Activated CD4-positive, alpha-beta T cell treated with anti-CD3 and anti-CD28 coated beads for 48 hours (primary cell): ENCODE results near the gene CDYL2.
A peak's percentile ranks its signal among the peaks of the same experiment; 100 is the strongest.
"Not testable (repeated sequence)": the region's sequence is repeated elsewhere in the genome, so short reads cannot be mapped to it uniquely, and the experiment has no call there.

ENCODE experiments used
- DNase-seq: peaks from one replicate; pipeline ENCODE4 v3.0.0-alpha.2; 2020

The CDYL2 gene, protein sequence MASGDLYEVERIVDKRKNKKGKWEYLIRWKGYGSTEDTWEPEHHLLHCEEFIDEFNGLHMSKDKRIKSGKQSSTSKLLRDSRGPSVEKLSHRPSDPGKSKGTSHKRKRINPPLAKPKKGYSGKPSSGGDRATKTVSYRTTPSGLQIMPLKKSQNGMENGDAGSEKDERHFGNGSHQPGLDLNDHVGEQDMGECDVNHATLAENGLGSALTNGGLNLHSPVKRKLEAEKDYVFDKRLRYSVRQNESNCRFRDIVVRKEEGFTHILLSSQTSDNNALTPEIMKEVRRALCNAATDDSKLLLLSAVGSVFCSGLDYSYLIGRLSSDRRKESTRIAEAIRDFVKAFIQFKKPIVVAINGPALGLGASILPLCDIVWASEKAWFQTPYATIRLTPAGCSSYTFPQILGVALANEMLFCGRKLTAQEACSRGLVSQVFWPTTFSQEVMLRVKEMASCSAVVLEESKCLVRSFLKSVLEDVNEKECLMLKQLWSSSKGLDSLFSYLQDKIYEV

DNA sequence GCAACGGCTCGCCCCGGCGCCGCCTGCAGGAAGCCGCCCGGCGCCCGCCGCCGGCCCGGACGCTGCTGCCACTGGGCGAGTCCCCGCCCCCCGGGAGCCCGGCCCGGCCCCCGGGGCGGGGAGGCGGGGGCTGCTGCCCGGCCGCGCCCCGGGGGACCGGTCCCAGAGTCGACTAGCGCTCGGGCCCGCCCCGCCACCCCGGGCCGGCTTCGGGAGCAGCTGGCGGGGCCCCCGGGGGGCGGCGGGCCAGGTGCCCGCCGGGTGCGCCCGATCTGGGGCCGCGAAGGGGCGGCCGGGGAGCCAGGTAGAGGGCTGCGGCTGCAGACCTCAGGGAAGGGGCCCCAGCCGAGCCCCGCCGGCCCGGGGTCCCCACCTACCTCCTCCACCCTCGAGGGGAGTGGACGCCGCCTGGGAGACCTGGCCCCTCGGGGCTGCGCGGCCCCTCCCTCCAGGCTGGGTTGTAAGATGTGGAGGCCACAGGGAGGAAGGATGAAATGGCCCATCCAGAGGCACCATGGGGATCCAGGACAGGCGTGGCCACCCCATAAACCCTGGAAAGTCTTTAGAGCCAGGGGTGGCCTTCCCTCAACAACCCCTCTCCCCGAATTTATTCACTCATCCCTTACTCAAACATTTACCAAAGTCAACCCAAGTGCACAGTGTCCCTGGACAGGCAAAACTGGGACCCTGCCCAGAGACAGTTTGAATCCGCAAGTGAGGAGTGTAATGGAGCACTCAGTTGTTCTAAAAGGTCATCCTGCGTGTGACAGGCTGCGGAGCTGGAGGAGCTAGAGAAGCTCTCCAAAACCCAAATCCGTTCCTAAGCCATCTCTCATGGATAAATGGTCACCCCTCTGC lies at the start of gene CDYL2:
TSS of gene CDYL2 (minus strand) at position 73 of the 858 bp plus-strand sequence. CDS start 425 bp downstream, outside the sequence.
- DNase-seq = peak; percentile 45

DNA sequence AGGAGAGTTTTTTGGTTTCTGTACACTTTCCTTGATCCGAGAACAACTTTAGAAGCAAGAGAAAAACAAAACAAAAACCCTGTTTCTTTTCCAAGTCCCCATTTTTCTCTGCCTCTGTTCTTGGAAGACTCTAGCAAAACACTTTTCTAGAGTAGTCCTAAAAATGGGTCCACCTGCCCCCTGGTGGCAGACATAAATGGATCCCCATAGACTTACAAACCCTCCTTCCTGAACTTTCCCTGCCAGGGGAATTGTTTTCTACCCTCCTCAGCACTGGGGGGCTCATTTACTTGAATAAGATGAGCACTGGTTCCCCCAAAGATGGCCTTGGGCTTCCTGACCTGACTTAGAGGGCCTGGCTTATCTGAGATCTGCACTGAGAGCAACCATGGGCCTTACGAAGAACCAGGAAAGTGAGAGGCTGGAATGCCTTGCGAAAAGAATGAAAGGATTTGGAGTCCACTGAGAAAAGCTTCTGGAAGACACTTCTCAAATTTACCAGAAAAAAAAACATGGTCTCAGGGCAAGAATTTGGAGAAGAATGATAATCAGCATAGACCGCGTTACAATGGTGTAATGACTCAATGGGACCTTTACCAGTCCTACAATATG lies 48.0 kb upstream of the CDYL2 start:
- DNase-seq = peak; percentile 46

DNA sequence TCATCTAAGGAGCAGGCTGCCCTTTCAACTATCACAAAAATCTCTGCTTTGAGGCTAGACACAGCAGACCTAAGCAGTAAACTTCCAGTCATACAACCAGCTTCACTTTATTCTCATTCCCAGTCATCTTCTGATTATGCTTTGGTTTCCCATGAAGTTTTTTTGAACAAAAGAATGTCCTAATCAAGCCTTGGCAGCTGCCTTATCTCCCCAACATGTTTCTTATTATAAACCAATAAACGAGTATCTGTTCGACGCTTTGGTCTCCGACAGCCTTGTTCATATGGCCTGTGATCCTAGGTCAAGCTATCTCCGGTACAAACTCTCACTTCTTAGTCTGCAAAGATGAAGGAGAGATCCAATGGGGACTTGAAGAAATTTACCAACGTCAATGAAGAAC lies 47.4 kb upstream of the CDYL2 start:
- DNase-seq = no peak

DNA sequence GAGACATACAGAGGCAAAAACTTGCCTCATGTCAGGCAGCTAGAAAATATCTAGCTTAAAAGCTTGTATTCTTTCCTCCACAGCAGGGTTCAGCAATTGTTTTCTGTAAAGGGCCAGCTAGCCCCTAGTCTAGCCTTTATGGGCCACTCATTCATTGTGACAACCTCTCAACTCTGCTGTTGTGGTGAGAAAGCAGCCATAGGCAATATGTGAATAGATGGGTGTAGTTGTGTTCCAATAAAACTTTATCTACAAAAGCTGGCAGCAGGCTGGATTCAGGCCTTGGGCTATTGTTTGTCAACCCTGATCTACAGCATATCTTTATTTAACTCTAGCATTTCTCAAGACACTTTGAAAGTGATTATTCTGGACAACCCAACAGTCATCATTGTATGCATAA lies 46.4 kb upstream of the CDYL2 start:
- DNase-seq = no peak

DNA sequence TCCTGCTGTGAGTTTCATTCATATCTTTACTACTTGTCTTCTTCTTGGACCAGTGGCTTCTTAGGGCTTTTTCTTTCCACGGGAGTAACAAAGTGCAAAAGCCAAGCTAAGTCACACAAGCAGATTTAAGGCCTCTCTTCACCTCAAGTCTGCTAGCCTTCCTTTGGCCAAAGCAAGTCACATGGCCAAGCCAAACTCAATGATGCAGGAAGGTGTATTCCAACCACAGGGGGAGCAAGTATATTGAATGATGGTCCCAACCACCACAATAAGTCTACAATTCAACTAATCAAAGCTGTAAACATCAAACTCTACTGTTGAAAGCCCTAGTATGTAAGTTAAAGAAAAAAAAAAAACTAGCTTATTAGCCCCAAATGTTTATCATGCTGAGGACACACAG lies 44.5 kb upstream of the CDYL2 start:
- DNase-seq = no peak

DNA sequence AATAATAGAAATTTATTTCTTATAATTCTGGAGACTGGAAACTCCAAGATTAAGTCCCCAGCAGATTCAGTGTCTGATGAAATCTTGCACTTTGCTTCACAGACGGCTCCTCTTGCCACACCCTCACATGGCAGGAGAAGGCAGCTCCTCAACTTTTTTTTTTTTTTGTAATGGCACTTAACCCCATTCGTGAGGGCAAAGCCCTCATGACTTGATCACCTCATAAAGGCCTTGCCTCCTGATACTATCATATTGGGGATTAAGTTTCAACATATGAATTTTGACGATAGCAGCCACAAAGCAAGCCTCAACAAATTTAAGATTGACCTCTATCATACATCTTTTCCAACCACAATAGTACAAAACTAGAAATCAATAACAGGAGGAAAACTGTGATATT lies 42.3 kb upstream of the CDYL2 start:
- DNase-seq = no peak

DNA sequence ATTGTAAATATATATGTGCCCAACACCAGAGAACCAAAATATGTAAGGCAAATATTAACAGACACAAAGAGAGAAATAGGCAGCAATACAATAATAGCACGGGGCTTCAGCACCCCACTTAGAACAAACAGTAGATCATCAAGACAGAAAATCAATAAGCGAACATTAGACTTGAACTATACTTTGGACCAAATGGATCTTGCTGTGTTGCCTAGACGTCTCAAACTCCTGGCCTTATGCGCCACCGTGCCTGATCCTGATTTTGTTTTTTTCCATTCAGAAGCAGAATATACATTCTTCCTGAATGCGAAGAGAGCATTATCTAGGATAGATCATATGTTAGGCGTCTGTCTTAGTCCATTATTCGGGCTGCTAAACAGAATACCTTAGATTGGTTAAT lies 41.9 kb upstream of the CDYL2 start:
- DNase-seq = no peak

DNA sequence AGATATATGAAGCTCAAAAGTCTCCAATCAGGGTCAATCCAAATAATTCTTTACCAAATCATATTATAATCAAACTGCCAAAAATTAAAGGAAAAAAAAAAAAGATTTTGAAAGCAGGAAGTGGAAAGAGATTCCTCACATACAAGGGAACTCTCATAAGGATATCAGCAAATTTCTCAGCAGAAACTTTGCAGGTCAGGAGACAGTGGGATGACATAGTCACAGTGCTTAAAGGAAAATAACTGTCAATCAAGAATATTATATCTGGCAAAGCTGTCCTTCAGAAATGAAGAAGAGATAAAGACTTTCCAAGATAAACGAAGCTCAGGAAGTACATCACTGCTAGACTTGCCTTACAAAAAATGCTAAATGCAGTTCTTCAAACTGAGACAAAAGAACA lies 40.0 kb upstream of the CDYL2 start:
- DNase-seq = no peak

DNA sequence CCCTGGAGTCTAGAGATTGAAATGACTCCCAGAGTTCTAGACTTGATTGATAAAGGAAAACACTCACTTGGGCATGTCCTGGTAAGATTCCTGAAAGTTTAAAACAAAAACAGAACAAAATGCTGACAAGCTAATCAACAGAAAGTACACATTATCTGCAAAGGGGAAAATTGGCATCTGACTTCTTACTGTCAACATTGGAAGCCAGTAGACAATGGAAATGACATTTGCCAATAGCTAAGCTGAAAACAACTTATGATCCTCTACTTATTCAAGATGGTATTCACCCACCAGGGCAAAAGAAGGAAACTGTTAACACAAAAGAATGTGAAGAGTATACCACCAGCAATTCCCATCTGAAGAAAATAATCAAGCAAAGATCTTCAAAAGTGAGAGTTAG lies 36.8 kb upstream of the CDYL2 start:
- DNase-seq = no peak

DNA sequence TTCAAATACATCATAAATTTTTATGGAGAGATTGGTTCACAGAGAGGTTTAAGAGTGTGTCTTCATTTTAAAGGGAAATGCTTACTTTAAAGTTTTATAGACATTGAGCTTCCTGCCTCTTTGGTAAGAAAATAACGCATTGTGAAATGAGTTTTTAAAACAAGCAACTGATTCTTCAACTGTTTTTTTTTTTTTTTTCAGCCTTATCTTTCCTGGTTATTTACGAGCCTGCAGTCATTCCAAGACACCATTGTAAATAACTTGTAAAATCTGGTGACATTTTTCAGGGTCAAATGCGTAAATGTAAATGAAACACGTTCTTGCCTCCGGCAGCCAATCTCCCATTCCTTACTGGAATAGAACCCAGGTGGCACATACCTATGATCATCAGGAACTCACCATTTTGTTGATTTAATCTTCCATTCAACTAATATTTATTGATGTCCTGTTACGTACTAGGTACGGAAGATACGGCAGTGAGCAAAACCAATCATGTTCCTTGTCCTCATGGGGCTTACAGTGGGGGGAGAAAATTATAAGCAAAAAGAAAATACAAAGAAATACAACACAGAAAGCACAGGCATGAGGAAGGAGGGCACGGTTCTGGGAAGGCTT lies 33.2 kb upstream of the CDYL2 start:
- no peak for DNase-seq

DNA sequence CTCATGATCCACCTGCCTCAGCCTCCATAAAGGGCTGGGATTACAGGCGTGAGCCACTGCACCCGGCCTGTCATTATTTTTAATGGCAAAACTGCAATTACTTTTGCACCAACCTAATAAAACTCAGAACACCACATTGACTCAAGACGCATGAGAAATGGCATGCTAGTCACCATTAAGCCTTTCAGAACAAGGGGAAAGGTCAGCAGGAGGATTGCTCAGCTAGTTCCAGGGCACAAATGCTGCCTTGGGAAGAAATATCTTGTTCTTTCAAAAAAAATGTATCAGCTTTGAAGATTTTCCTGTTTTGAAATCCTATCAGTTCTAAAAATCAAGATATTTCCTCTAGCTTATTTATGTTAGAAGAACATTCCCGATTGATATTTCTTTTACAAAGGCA lies 32.4 kb upstream of the CDYL2 start:
- no peak for DNase-seq

DNA sequence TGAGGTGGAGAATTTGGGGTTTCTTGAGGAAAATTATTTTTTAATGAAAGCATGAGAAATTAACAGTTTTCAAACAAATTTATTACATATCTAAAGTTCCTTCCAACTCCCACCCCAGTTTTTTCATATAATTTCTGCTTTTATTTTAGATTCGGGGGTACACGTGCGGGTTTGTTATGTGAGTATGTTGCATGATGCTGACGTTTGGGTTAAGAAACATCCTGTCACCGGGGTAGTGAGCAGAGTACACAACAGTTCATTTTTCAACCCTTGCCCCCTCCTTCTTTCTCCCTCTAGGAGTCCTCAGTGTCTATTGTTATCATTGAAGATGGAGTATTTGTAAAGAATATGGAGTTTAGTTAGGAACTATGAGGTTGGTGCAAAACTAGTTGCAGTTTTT lies 31.8 kb upstream of the CDYL2 start:
- no peak for DNase-seq

DNA sequence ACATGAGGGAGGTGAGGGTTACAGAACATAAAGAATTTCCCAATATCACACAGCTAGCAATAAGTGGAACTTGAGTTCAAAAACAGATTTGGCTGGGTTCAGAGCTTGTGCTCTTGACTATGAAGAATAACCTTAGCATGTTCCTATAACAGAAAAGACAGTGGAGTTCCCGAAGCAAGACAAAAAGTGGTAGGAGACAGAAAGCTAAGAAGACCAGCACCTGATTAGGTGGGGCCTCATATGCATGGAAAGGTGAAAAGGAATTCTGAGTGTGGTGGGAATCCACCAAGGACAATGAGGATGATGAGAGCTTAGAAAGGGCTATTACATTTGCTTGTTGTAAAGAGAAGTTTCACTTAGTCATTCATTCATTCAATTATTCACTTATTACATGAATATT lies 26.6 kb upstream of the CDYL2 start:
- DNase-seq = no peak

DNA sequence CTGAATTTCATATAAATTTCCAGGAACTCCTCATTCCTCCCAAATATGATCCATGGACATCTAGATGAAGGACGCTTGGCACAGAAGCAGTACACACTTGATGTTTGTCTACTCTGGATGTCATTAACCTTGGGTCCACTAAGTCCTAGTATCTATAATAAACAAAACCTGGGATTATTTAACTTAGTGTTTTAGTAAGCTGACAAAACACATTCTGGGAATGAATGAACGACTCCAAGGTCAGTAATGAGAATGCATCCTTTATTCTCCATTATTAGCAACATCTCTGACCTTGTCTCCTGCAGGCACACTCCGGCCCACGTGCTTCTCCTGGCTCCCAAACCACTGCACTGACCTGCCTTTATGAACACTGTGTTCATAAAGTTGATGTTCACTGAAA lies 24.1 kb upstream of the CDYL2 start:
- no peak for DNase-seq

DNA sequence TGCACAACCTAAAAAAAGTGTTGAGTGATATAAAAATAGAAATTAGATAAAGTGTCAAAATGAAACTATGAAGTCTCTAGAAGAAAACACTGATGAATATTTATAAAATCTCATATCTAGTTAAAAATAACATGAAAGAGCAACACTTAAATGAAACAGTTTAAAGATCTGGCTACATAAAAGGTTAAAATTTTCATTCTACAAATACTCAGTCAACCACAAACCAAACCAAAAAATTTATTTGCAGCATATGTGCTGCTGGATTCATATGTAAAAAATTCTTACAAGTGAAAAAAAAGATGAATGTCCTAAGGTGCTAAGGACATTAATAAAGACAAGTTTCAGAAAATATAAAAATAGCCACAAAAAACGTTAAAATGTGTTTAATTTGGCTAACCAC lies 22.6 kb upstream of the CDYL2 start:
- no peak for DNase-seq

DNA sequence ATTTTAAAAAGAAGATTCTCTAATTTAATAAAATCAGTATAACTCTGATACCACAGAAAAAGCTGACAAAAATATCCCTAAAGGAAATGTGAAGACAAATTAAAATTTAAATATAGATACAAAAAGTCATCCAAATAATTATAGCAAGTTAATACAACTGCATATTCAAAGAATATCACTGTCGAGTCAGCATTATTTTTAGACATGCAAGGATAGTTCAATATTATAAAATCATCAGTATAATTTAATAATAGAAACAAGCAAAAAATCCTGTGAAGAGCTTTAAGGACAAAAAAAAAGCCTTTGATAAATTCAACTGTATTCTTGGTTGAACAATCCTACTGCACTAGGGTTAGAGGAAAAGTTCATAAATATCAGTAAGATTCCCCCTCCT lies 21.0 kb upstream of the CDYL2 start:
- no peak for DNase-seq

DNA sequence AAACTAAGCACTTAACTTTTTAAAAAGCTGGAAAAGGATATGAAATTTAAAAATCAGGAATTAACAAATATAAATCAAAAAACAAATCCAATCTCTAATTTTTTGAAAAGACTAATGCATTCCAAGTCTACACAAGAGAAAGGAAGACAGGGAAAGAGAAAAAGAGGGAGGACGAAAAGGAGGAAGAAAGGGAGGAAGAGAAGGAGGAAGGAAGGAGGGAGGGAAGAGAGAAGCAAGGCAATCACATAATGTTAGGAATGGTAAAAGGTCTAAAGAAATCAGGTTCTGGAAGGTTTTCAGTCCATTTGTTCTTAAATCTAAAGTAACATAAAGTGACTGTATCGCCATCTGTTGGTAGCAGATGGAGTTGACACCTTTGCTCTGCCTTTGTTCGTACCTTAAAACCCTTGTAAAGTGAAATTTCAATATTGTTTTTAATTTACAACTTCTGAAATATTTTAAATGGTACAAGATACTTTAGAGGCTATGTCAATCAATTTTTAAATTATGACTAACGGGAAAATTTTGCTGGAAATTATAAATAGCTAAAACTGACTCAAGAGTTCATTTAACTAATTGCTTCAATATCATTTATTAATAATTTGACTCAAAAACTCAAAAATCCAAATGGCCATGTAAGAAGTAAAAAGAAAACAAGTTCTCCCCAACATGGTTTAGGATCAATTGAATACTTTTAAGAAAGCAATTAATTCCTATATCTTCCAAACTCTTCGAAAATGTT lies 20.4 kb upstream of the CDYL2 start:
- peak; percentile 56 for DNase-seq

DNA sequence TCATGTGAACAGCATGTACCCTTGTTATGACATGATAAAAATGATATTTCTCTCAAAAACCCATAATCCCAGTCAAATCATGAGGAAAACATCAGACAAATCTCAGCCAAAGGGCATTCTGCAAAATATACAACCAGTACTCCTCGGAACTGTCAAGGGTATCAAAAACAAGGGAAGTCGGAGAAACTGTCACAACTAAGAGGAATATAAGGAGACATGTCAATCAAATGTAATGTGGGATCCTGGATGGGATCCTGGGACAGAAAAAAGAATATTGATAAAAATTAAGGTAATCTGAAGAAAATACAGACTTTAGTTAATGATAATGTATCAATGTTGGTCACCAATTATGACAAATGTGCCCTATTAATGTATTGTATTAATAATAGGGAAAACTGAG lies 15.6 kb upstream of the CDYL2 start:
- no peak for DNase-seq

DNA sequence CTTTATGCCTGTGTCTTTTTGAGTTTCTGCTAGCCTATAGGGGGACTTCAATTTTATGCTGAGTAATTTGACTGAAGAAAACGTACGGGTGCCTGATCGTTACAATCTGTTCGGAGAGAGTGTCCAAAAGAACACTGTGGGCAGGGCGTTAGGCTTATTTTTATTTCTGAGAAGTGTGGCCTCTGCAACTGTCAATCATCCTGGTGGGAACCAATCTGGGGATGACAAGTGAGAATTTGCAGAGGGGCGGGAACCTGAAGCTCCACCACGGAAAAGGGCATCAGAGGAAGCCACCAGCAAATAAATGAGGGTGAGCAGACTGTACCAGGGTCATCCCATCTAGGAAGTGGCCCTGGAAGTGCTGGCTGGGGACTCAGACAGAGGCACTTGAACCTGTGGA lies 12.0 kb upstream of the CDYL2 start:
- DNase-seq = no peak

DNA sequence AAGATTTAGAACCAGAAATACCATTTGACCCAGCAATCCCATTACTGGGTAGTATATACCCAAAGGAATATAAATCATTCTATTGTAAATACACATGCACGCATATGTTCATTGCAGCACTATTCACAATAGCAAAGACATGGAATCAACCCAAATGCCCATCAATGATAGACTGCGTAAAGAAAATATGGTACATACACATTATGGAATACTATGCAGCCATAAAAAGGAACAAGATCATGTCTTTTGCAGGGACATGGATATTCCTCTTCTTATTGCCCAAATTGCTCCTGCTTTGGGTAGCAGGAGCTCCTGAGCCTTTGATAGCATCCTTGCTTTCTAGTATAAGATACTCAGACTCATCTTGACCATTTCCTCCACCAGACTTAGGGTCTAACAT lies 10.9 kb upstream of the CDYL2 start:
- not testable (repeated sequence) for DNase-seq

DNA sequence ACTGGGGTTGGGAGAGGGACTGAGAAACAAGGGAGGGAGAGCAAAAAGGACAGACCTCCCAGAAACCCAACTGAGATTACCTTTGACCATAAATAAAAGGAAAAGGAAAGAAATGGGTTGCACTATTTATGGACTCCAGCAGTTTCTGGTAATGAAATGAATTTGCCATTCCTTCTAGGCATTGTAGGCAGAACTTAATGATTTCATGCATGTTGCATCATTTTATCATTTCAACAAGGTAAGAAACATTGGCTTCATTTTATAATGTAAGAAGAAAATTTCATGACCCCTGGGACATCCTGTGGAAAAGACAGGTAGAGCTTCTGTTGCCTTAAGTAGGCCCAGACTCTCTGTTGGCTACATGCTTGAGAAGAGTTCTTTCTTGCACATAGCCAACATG lies 8.2 kb upstream of the CDYL2 start:
- DNase-seq = no peak

DNA sequence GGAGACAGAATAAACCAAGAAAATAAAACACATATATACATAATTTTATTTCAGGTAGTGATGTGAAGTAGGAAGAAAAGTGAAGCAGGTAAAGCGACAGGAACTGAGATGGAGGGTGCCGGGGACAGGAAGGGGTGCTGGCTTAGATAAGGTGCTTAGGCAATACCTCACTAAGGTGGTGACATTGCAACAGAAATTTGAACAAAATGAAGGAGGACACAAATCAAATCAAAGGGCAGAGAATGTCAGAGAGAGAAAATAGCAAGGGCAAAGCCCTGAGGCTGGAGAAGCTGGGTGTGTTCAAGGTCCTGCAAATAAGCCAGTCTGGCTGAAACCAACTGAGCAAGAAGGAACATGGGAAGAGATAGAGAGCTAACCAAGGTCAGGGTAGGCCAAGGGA lies 5.0 kb upstream of the CDYL2 start:
- no peak for DNase-seq

DNA sequence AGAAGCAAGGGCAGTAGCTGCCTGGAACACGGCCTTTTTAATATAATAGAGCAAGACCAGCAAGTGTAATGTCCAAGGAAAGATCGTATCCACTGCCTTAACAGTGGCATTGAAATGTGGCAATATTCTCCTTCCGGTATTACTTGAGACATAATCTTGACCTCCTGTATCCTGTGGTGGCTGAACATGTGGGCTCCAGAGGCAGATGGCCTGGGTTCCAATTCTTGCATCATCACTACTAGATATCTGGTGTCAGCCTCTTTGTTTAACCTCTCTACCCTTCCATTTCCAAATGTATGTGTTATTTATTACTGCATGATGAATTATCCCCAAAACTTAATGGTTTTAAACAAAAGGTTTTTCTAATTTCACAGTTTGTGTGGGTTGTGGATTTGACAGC lies 3.5 kb upstream of the CDYL2 start:
- no peak for DNase-seq
